ENCODE data around the gene ALG14.

ALG14 gene

DNA sequence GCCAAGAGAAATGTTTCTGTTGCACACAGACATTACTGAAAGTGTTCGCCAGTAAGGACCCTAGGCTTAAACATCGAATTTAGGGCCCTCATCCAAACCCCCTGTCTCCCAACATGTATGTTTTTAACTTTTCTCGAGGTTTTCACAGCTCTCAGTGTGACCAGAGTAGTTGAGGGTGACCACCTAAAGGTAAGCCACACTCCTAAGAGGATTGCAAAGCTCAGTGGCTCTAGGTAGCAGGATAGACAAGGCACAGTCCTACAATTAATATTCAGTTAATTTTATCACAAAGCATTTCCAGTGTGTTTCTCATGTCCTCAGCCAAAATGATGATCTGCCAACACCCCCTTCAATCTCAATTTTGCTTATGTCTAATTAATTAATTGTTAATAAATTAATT, 695 bp upstream of the ALG14 start:
- peak overlapping the region; percentile 70 for H3K4me3 ChIP-seq (ENCODE audit: low read depth, low read length)
- no peak for DNase-seq (ENCODE audit: low read depth)
- TF ChIP-seq, protein P1, sequence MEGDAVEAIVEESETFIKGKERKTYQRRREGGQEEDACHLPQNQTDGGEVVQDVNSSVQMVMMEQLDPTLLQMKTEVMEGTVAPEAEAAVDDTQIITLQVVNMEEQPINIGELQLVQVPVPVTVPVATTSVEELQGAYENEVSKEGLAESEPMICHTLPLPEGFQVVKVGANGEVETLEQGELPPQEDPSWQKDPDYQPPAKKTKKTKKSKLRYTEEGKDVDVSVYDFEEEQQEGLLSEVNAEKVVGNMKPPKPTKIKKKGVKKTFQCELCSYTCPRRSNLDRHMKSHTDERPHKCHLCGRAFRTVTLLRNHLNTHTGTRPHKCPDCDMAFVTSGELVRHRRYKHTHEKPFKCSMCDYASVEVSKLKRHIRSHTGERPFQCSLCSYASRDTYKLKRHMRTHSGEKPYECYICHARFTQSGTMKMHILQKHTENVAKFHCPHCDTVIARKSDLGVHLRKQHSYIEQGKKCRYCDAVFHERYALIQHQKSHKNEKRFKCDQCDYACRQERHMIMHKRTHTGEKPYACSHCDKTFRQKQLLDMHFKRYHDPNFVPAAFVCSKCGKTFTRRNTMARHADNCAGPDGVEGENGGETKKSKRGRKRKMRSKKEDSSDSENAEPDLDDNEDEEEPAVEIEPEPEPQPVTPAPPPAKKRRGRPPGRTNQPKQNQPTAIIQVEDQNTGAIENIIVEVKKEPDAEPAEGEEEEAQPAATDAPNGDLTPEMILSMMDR (IDR thresholded peaks at IDR 0.05; ENCODE audit: low read depth, low read length, missing control alignments), result no peak

DNA sequence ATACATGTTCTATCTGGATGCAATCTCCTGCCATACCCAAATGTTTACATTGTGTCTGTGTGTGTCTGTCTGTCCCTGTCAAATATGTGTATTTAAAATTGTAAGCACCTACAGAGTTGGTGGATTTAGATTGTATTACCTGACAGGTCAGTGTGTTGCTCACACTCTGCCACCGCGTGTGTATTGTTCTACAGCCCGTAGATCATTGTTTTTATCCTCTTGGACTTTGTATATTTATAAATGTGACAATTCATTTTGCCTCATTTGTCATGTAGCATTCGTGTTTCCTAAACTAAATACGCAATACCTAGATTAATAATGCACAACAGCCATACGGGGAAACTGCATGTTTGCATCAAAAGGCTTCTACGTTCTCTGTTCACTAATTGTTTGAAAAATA, 634 bp downstream of the ALG14 start:
- TF ChIP-seq, protein P1 (IDR thresholded peaks at IDR 0.05; ENCODE audit: low read depth, low read length, missing control alignments), result no peak
- peak overlapping the region; percentile 70 for H3K4me3 ChIP-seq (ENCODE audit: low read depth, low read length)
- DNase-seq (ENCODE audit: low read depth), result no peak

DNA sequence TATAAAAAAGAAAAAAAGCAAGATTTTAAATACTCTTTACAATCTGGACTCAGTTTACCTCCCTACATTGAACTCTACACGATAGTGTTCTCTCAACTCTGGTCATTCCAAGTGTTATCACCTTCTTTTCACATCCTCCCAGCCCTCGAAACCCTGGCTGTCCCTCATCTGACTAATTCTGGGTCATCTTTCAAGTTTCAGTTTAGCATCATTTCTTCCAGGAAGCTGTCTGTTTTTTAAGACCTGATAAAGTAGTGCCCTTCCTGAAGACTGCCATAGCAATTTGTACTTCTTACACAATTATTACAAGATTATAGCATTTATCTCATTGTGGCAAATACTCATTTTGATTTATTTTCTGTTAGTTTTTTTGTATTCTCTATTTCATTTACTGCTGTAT, 1.2 kb downstream of the ALG14 start:
- H3K4me3 ChIP-seq (ENCODE audit: low read depth, low read length), result peak overlapping the region; percentile 70; the same call in 1 of the 2 replicates
- DNase-seq (ENCODE audit: low read depth), result no peak
- TF ChIP-seq, protein P1 (IDR thresholded peaks at IDR 0.05; ENCODE audit: low read depth, low read length, missing control alignments), result no peak

DNA sequence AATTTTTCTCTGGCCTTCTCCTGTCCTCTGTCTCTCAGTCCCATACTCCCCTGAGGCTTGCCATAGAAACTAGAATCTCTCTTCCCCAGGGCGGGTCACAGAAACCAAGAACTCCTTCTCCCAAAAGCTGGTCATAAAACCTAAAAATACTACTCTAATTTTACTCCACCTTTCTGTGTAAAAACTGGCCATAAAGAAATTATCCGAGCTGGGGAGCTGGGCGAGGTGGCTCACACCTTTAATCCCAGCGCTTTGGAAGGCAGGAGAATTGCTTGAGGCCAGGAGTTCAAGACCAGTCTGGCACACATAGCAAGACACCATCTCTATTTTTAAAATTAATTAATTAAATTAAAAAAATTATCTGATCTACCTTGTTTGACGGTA, 3.0 kb downstream of the ALG14 start:
- no peak overlapping the region for H3K4me3 ChIP-seq (ENCODE audit: low read depth, low read length)
- no peak for DNase-seq (ENCODE audit: low read depth)
- TF ChIP-seq, protein P1 (IDR thresholded peaks at IDR 0.05; ENCODE audit: low read depth, low read length, missing control alignments), result no peak

DNA sequence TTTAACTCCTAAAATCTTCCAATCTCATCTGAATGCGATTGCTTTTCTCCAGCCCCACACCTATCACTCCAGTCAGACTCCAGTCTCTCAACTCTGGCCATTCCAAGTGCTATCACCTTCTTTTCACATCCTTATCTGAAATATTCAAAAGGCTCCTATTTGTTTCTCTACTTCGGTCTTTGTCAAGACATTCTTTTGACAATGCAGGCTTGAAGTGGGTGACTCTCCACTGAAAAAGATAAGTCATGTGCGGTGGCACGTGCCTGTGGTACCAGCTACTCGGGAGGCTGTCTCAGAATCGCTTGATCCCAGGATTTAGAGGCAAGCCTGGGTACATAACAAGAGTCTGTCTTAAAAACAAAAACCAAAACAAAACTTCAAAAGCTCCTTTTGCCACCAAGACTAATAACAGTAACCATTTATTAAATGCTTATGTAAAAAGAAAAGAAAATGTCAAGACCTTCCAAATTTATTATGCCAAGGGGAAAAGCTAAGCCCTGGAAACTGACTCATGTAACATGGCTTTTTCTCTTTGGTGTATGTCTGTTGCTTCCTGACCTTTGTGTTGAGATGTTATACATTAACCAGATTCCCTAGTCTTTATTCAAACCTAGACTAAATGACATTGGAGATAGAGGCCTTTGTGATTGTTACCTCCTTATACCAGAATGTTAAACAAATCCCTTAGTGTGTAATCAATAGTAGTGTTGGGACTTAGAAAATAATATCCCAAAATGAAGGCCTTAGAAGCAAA, 3.6 kb downstream of the ALG14 start:
- DNase-seq (ENCODE audit: low read depth), result no peak
- no peak overlapping the region for H3K4me3 ChIP-seq (ENCODE audit: low read depth, low read length)
- TF ChIP-seq, protein P1 (IDR thresholded peaks at IDR 0.05; ENCODE audit: low read depth, low read length, missing control alignments), result no peak

DNA sequence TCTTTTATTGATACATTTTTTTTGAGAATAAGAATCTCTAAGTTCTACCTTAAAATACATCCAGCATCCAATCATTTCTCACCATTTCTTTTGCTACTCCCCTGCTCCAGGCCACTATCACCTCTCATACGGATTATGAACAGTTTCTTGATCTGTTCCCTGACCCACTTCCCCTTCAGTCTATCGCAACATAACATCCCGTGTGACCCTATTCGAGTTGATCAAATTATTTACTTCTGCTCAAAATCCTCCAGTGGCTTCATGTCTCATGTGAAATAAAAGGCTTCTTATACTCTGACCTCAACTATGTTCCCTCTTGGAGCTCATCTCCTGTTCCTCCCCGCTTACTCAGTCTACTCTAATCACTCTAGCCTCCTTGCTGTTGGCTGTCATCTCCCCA, 5.2 kb downstream of the ALG14 start:
- DNase-seq (ENCODE audit: low read depth), result no peak
- H3K4me3 ChIP-seq (ENCODE audit: low read depth, low read length), result no peak overlapping the region
- TF ChIP-seq, protein P1 (IDR thresholded peaks at IDR 0.05; ENCODE audit: low read depth, low read length, missing control alignments), result no peak

DNA sequence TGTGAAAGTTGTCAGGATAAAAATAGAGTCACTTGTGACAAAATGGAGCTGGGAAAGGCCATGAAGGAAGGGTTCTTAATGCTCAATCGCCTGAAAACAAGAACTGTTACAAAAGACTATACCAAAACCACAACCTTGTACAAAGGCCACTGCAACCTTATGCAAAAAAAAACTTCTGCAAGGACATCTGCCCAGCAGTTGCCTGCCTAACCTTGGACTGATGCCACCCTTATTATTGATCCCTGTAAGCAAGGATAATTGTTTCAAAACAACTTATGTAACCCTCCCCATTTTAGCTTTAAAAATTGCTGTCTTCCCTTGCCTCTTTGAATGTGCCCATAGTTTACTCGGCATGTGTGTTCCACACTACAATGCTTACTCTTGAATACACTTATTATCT, 5.7 kb downstream of the ALG14 start:
- DNase-seq (ENCODE audit: low read depth), result no peak

More for the DNA sequence above, 5.7 kb downstream of the ALG14 start:
- no peak overlapping the region for H3K4me3 ChIP-seq (ENCODE audit: low read depth, low read length)
- TF ChIP-seq, protein P1 (IDR thresholded peaks at IDR 0.05; ENCODE audit: low read depth, low read length, missing control alignments), result no peak
